Measurements from ENCODE around the gene PRKG1. TPM values are rescaled to one million over a fixed set of nuclear protein-coding genes. Genes with fewer than 3 reads are reported as not detected.
A peak's percentile ranks its signal among the peaks of the same experiment; 100 is the strongest.

PRKG1 gene
- total RNA-seq, 1 experiment from 2014 or later: 16.5 TPM

DNA sequence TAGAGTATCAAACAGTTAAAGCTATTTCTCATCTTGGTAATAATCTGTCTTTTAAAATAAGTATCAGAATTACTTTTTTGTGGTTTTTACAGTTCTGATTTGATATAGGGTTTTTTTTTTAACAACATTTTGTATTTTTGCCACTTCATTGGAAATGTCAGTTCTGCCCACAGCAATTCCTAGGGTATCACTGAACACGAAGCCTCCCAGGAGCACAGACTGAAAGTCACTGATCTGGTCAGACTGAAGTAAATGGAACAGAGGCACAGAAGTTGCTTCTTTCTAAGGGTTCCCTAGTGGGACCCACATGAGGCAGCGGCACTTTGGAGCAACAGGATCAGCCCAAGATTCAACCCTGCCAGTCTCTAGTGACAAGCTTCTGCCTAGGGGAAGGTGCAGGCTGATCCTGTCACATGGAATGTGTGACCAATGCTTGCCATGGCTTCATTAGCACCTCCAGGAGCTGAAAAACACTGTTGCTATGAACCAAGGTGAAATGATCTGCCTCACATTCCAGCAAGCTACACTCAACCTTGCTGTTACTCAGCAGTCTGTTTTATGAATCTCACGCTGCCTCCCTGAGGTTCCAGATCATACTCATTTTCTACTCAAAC lies 898.6 kb downstream of the PRKG1 start:
- Mint-ChIP-seq H3K9me3 (peaks cover under 1% of the 10 kb centered on the region), H3K27ac (no peak overlapping the region), H3K27me3 (ENCODE audit: low read depth) (no peaks in the 10 kb centered on the region), H3K36me3 (no peaks in the 10 kb centered on the region; the same call in 1 of the 2 replicates), H3K4me1 (0 out of 2 replicates have a peak, but pooled peaks cover 1% of the 10 kb centered on the region), H3K4me3 (no peak overlapping the region)
- TF ChIP-seq, protein P1, sequence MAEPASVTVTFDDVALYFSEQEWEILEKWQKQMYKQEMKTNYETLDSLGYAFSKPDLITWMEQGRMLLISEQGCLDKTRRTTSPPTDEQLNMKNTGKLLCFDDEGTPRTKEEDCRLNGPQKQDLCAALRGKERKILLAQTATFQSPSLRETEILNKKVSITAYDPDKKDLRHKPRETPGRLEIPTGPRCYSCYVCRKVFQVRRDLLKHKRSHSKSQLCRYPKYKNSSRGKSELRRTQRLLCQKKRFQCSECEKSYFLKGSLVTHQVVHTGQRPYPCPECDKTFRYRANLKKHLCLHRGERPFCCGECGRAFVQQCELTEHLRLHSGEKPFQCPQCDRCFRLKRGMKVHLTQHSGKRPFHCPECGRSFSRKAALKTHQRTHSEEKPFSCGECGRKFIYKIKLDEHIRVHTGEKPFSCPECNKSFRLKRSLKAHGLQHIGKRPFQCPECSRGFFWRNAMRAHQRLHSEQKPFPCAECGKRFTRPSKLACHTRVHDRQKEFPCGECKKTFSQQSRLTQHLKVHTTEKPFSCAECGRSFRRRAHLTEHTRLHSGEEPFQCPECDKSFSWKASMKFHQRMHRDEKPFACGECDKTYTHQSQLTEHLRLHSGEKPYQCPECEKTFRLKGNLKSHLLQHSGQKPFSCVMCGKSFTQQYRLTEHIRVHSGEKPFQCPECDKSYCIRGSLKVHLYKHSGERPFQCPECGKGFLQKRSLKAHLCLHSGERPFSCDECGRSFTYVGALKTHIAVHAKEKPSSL (CRISPR knock-in tag; conservative IDR thresholded peaks at IDR 0.05): no peak
- TF ChIP-seq, protein P2, sequence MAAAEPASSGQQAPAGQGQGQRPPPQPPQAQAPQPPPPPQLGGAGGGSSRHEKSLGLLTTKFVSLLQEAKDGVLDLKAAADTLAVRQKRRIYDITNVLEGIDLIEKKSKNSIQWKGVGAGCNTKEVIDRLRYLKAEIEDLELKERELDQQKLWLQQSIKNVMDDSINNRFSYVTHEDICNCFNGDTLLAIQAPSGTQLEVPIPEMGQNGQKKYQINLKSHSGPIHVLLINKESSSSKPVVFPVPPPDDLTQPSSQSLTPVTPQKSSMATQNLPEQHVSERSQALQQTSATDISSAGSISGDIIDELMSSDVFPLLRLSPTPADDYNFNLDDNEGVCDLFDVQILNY (CRISPR knock-in tag; IDR thresholded peaks at IDR 0.05): no peak
- TF ChIP-seq, protein P3, sequence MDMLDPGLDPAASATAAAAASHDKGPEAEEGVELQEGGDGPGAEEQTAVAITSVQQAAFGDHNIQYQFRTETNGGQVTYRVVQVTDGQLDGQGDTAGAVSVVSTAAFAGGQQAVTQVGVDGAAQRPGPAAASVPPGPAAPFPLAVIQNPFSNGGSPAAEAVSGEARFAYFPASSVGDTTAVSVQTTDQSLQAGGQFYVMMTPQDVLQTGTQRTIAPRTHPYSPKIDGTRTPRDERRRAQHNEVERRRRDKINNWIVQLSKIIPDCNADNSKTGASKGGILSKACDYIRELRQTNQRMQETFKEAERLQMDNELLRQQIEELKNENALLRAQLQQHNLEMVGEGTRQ (CRISPR knock-in tag; IDR thresholded peaks at IDR 0.05): no peak
- no peak for TF ChIP-seq FOXK1 (CRISPR knock-in tag; IDR thresholded peaks at IDR 0.05)
- ATAC-seq: peak; percentile 48
- CTCF ChIA-PET: interaction anchor here (1.3 kb wide), 1 partner anchor 31 kb away, joined by 3 read pairs; no protein-coding TSS in a partner anchor
- POLR2A ChIA-PET: interaction anchor here (0.6 to 0.7 kb wide), 2 partner anchors 13 to 69 kb away, joined by 3 read pairs; no protein-coding TSS in a partner anchor
- DNase-seq (ENCODE audit: low spot score): no peak

DNA sequence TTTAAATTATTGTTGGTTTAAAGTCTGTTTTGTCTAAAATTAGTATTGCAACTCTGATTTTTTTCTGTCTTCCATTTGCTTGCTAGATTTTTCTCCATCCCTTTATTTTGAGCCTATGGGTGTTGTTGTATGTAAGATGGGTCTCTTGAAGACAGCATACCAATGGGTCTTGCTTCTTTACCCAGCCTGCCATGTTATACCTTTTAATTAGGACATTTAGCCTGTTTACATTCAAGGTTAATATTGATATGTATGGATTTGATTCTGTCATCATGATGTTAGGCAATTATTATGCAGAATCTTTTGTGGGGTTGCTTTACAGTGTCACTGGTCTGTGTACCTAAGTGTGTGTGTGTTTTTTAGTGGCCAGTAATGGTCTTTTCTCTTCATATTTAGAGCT lies 906.5 kb downstream of the PRKG1 start:
- Mint-ChIP-seq H3K4me1 (peaks cover 4% of the 10 kb centered on the region; the same call in 1 of the 2 replicates), H3K27me3 (ENCODE audit: low read depth) (no peaks in the 10 kb centered on the region), H3K27ac (no peak overlapping the region), H3K36me3 (peaks cover 13% of the 10 kb centered on the region), H3K9me3 (peaks cover 16% of the 10 kb centered on the region), H3K4me3 (no peak overlapping the region)
- DNase-seq (ENCODE audit: low spot score): no peak
- ChIA-PET POLR2A (no interaction called here), CTCF (interaction anchor here (1.1 kb wide), 1 partner anchor 23 kb away, joined by 3 read pairs; no protein-coding TSS in a partner anchor)
- TF ChIP-seq SMAD4 (CRISPR knock-in tag; IDR thresholded peaks at IDR 0.05) (no peak), ETV6 (CRISPR knock-in tag; IDR thresholded peaks at IDR 0.05) (no peak), NR2C2 (CRISPR knock-in tag; IDR thresholded peaks at IDR 0.05) (no peak), CREM (CRISPR knock-in tag; IDR thresholded peaks at IDR 0.05) (no peak), GTF2I (CRISPR knock-in tag; conservative IDR thresholded peaks at IDR 0.05) (no peak), ZNF263 (CRISPR knock-in tag; IDR thresholded peaks at IDR 0.05; ENCODE audit: low read depth) (no peak), TP53 (CRISPR knock-in tag; IDR thresholded peaks at IDR 0.05) (no peak)
- TF ChIP-seq, protein P4, sequence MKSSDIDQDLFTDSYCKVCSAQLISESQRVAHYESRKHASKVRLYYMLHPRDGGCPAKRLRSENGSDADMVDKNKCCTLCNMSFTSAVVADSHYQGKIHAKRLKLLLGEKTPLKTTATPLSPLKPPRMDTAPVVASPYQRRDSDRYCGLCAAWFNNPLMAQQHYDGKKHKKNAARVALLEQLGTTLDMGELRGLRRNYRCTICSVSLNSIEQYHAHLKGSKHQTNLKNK (CRISPR knock-in tag; IDR thresholded peaks at IDR 0.05): no peak
- TF ChIP-seq, protein P5, sequence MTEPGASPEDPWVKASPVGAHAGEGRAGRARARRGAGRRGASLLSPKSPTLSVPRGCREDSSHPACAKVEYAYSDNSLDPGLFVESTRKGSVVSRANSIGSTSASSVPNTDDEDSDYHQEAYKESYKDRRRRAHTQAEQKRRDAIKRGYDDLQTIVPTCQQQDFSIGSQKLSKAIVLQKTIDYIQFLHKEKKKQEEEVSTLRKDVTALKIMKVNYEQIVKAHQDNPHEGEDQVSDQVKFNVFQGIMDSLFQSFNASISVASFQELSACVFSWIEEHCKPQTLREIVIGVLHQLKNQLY (CRISPR knock-in tag; IDR thresholded peaks at IDR 0.05): no peak
- TF ChIP-seq, protein P6, sequence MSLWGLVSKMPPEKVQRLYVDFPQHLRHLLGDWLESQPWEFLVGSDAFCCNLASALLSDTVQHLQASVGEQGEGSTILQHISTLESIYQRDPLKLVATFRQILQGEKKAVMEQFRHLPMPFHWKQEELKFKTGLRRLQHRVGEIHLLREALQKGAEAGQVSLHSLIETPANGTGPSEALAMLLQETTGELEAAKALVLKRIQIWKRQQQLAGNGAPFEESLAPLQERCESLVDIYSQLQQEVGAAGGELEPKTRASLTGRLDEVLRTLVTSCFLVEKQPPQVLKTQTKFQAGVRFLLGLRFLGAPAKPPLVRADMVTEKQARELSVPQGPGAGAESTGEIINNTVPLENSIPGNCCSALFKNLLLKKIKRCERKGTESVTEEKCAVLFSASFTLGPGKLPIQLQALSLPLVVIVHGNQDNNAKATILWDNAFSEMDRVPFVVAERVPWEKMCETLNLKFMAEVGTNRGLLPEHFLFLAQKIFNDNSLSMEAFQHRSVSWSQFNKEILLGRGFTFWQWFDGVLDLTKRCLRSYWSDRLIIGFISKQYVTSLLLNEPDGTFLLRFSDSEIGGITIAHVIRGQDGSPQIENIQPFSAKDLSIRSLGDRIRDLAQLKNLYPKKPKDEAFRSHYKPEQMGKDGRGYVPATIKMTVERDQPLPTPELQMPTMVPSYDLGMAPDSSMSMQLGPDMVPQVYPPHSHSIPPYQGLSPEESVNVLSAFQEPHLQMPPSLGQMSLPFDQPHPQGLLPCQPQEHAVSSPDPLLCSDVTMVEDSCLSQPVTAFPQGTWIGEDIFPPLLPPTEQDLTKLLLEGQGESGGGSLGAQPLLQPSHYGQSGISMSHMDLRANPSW (CRISPR knock-in tag; conservative IDR thresholded peaks at IDR 0.05; ENCODE audit: low read depth): no peak
- TF ChIP-seq, protein P7, sequence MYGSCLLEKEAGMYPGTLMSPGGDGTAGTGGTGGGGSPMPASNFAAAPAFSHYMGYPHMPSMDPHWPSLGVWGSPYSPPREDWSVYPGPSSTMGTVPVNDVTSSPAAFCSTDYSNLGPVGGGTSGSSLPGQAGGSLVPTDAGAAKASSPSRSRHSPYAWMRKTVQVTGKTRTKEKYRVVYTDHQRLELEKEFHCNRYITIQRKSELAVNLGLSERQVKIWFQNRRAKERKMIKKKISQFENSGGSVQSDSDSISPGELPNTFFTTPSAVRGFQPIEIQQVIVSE (CRISPR knock-in tag; IDR thresholded peaks at IDR 0.05; ENCODE audit: borderline replicate concordance): no peak
- TF ChIP-seq, protein P8, sequence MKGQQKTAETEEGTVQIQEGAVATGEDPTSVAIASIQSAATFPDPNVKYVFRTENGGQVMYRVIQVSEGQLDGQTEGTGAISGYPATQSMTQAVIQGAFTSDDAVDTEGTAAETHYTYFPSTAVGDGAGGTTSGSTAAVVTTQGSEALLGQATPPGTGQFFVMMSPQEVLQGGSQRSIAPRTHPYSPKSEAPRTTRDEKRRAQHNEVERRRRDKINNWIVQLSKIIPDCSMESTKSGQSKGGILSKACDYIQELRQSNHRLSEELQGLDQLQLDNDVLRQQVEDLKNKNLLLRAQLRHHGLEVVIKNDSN (CRISPR knock-in tag; IDR thresholded peaks at IDR 0.05): no peak
- no peak for ATAC-seq

Data from WTC11 (cell line).